D341Med (cell line): Measurements from ENCODE around the gene SFXN1.

ENCODE experiments used
- DNase-seq: peaks from one replicate; pipeline ENCODE4 v3.0.0; 2012; ENCODE audit warnings: low spot score

Gene SFXN1

DNA sequence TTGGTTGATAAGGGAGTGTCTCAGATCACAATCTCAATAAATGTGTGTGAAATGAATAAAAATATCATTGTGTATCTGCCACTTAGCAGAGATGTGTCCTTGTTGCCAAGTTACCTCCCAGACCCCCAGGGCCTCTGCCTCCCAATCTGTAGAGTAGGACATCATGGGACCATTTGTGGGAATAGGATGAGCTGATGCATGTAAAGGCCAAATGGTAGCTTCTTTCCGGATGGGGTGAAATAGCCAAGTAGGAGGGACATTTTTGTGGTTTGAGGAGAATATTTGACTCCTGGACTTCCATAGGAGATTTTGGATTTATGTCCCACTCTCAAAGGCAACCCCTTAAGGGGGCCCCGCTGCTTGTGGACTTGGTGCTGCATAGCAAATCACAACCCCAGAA, 96.9 kb downstream of the SFXN1 start:
- no peak for DNase-seq

- no peak for DNase-seq
Observed at GRCh38 chr5:175576096-175576495, 97.7 kb downstream of the SFXN1 start.

DNA sequence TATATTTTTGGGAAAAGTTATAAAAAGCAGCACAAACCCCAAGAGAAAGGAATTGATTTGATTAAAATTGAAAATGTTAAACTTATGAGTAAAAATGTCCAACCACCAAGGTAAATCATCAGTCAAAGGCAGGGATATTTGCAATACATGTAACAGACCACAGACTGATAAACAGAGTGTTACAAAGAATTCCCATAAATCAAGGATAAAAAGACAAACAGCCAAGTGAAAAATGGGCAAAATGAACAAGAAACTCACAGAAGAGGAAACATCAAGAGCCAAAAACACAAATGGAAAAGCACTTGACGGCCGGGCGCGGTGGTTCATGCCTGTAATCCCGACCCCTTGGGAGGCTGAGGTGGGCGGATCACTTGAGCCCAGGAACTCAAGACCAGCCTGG, 98.2 kb downstream of the SFXN1 start:
- no peak for DNase-seq
